Measurements from ENCODE around the gene USH2A.

The USH2A gene

DNA sequence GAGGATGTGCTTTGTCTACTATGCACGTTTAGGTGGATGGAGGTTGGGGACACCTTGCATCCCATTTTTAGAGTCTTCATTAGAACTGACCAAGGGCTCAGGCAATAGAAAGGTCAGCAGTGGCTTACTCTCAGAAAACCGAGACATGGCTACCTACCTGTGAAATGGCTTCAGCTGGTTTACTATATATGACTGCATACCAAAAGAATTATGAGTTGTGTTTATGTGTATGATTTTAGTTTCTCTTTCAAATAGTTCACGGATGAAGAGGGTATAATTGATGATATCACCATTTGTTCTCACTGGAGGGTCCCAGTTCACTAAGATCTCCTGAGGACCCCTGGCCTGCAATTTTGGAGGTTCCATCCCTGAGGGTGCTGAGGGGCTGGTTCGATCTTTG lies 749.3 kb downstream of the USH2A start:
- no peak overlapping the region for H3K4me3 Mint-ChIP-seq
- H3K36me3 Mint-ChIP-seq (ENCODE audit: low read depth), result no peaks in the 10 kb centered on the region
- H3K4me1 Mint-ChIP-seq (ENCODE audit: low read depth), result no peaks in the 10 kb centered on the region
- no peaks in the 10 kb centered on the region for H3K9me3 Mint-ChIP-seq
- no peak overlapping the region for H3K27ac Mint-ChIP-seq
- H3K27me3 Mint-ChIP-seq (ENCODE audit: low read depth), result no peaks in the 10 kb centered on the region

DNA sequence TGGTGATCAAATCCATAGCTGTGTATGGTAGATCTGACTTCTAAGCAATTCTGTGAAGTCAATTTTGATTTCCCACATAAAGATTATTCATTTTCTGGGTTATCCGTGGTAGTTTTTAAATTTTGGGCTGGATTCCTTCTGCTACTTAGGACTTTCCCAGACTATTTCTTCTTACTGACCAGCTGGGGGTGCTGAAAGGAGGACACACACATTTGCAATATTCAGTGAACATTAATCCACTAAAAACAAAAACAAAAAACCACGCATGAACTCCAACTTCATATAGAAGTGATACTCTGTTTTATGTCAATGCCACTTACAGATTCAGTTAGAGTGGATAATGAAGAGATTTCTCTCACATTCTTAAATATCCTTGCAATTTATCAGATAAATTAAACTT lies 750.8 kb downstream of the USH2A start:
- Mint-ChIP-seq H3K4me3 (no peak overlapping the region), H3K36me3 (ENCODE audit: low read depth) (no peaks in the 10 kb centered on the region), H3K9me3 (no peaks in the 10 kb centered on the region), H3K27ac (no peak overlapping the region), H3K27me3 (ENCODE audit: low read depth) (no peaks in the 10 kb centered on the region), H3K4me1 (ENCODE audit: low read depth) (no peaks in the 10 kb centered on the region)

DNA sequence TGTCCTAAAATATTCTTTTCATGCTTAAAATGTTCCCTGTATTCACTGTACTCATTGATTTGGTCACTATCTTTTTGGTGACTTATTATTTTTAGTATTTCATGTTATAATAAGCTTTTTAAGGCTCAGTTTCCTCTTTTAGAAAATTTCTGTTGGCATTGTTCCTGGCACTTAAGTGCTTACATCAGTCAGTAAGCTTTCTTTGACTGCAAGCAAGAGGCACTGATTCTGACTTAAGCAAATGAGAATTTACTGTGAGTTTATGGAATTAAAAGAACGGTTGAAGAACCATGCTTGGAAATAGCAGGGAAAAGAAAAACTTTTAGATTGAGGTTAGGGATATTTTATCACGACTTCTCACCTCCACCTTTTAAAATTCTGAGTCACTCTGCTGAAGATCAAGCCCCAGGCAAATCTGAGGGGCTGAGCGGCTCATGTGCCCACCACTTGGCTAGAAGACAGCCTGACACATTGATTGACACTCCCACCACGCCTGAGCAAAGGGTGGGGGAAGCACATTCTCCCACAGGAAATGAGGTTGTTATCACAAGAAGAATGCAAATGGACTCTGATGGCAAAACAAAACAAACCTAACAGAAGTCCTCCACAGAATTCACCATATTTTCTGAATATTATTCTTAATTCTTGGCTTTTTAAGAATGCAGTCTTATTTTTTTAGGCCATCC lies 753.3 kb downstream of the USH2A start:
- Mint-ChIP-seq H3K27me3 (ENCODE audit: low read depth) (no peaks in the 10 kb centered on the region), H3K27ac (no peak overlapping the region), H3K4me1 (ENCODE audit: low read depth) (no peaks in the 10 kb centered on the region), H3K36me3 (ENCODE audit: low read depth) (no peaks in the 10 kb centered on the region), H3K9me3 (no peaks in the 10 kb centered on the region), H3K4me3 (no peak overlapping the region)

DNA sequence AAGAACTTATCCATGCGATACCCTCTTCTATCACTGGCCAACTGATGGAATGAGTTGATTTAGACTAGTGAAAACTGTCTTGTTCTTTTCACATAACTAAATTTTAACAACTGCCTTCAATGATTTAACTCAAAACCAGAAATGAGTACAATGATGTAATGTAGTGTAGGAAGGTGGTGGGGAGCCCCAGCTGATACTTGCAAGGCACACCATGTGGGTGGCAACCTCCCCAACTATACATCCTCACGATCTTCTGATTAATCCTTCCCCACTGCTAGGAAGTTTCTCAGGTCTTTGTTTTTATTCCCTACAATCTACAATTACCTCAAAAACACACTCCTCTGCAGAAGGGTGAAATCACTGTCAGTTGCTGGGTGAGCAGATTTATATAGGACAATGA lies 755.5 kb downstream of the USH2A start:
- Mint-ChIP-seq H3K27ac (no peak overlapping the region), H3K27me3 (ENCODE audit: low read depth) (no peaks in the 10 kb centered on the region), H3K9me3 (no peaks in the 10 kb centered on the region), H3K4me3 (no peak overlapping the region), H3K4me1 (ENCODE audit: low read depth) (no peaks in the 10 kb centered on the region), H3K36me3 (ENCODE audit: low read depth) (no peaks in the 10 kb centered on the region)

DNA sequence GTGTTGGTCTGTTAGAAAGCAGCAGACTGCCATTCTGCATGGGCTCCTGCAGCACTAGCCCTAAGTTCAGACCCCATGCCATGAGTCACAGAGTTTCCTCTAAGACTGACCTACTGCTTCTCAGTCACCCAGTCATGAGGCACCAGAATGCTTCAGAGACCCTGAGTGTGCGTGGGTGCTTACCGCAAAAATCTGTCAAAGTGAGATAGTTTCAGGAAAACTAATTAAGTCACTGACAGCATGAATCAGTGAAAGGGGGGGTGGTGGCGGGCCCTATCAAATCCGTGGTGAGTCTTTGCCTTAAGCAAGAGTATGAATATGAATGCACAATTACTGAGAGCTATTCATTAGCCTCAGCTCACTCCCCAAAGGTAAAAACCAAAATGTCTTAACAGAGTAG lies 758.0 kb downstream of the USH2A start:
- Mint-ChIP-seq H3K27ac (no peak overlapping the region), H3K27me3 (ENCODE audit: low read depth) (no peaks in the 10 kb centered on the region), H3K9me3 (no peaks in the 10 kb centered on the region), H3K4me1 (ENCODE audit: low read depth) (no peaks in the 10 kb centered on the region), H3K4me3 (no peak overlapping the region), H3K36me3 (ENCODE audit: low read depth) (no peaks in the 10 kb centered on the region)

DNA sequence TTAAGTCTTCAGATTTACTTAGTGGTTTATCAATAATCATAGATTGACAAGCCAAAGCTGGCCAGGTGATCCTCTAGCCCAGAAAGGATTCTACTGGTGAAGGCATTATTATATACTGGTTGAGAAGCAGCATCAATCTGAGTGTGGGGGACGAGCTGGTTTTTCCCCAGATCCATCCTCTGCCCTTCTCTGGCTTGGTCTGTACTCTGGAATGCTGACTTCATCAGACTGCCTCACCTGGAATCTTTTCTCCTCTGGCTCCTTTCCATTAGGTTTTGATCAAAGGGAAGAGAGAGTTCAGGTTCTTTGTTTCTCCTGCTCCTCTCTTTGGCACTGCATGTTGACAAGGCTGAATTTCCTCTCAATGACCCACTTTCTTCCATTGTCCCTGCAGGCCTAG lies 762.2 kb downstream of the USH2A start:
- no peak overlapping the region for H3K4me3 Mint-ChIP-seq
- H3K9me3 Mint-ChIP-seq, result no peaks in the 10 kb centered on the region
- no peaks in the 10 kb centered on the region for H3K27me3 Mint-ChIP-seq (ENCODE audit: low read depth)
- H3K36me3 Mint-ChIP-seq (ENCODE audit: low read depth), result no peaks in the 10 kb centered on the region
- H3K4me1 Mint-ChIP-seq (ENCODE audit: low read depth), result no peaks in the 10 kb centered on the region
- H3K27ac Mint-ChIP-seq, result no peak overlapping the region

DNA sequence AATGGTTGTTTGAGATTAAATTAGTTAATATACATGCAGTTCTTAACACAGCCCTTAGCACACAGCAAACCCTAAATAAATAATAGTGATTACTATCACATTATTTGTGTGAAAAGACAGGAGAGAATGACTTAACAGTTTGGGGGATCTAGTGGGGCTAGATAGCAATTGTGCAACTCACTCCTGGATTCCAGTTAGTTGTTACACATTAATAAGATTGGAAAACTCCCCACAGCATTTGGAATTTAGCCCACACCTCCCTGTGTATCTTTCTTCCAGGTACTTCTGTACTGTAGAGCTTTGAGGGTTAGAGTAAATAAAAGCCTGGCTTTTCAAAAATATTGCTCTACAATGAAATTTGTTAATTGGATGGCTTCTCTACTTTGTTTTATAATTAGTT lies 763.0 kb downstream of the USH2A start:
- no peaks in the 10 kb centered on the region for H3K4me1 Mint-ChIP-seq (ENCODE audit: low read depth)
- H3K36me3 Mint-ChIP-seq (ENCODE audit: low read depth), result no peaks in the 10 kb centered on the region
- no peak overlapping the region for H3K27ac Mint-ChIP-seq
- H3K4me3 Mint-ChIP-seq, result no peak overlapping the region
- no peaks in the 10 kb centered on the region for H3K9me3 Mint-ChIP-seq
- no peaks in the 10 kb centered on the region for H3K27me3 Mint-ChIP-seq (ENCODE audit: low read depth)

DNA sequence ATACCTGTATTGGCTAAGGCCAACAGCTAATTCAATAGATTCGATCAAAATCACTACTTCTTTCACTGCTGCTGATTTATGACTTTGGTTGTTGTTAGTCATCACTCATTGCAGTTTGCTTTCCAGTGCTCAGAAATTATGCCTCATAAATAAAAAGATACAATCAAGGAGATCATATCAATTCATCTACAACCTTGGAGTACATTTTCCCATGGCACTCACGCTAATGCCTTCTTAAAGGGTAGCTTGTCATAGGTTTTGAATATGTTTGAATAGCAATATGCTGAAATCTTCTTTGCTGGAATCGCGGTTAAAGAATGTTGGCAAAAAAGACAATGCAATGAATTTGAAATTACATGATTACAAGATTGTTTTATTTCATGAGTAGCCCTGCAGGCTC lies 766.2 kb downstream of the USH2A start:
- Mint-ChIP-seq H3K4me3 (no peak overlapping the region), H3K27me3 (ENCODE audit: low read depth) (no peaks in the 10 kb centered on the region), H3K27ac (no peak overlapping the region), H3K4me1 (ENCODE audit: low read depth) (no peaks in the 10 kb centered on the region), H3K9me3 (no peaks in the 10 kb centered on the region), H3K36me3 (ENCODE audit: low read depth) (no peaks in the 10 kb centered on the region)

DNA sequence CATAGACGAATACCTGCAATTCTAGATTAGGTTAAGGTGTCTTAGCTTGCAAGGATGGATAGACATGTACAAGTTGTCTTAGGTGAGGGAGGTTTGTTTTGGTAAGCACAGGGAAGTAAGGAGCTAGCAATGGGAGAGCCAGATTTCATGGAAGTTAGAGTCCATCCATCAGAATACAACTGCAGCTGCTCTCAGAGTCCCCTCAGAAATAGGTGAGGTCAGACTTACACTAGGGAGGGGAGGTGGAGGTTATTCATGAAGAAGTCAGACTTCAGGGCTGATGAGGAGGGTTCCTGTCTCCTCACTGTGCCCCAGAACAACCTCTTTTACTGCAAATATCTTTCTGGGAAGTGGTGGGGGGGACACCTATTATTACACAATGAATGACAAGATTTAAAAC lies 770.9 kb downstream of the USH2A start:
- Mint-ChIP-seq H3K27me3 (ENCODE audit: low read depth) (no peaks in the 10 kb centered on the region), H3K9me3 (no peaks in the 10 kb centered on the region), H3K4me1 (ENCODE audit: low read depth) (no peaks in the 10 kb centered on the region), H3K4me3 (no peak overlapping the region), H3K27ac (no peak overlapping the region), H3K36me3 (ENCODE audit: low read depth) (no peaks in the 10 kb centered on the region)

DNA sequence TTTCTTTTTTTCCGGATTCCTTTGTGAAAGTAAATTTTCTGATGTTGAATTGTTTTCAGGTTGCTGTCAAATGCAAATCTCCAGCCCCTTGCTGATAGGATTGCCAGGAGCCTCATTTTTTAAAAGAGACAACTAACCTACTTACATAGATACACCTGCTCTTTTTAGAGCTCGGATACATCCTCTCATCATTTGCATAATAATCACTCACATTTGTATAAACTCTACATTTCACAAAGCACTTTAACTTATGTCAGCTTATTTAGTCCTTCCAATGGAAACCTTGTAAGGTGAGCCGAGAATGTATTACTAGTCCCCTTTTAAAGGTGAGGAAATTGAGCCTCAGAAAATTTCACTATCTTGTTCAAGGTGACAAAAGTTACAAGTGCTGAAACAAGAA lies 771.4 kb downstream of the USH2A start:
- Mint-ChIP-seq H3K36me3 (ENCODE audit: low read depth) (no peaks in the 10 kb centered on the region), H3K27ac (no peak overlapping the region), H3K9me3 (no peaks in the 10 kb centered on the region), H3K27me3 (ENCODE audit: low read depth) (no peaks in the 10 kb centered on the region), H3K4me3 (no peak overlapping the region), H3K4me1 (ENCODE audit: low read depth) (no peaks in the 10 kb centered on the region)

DNA sequence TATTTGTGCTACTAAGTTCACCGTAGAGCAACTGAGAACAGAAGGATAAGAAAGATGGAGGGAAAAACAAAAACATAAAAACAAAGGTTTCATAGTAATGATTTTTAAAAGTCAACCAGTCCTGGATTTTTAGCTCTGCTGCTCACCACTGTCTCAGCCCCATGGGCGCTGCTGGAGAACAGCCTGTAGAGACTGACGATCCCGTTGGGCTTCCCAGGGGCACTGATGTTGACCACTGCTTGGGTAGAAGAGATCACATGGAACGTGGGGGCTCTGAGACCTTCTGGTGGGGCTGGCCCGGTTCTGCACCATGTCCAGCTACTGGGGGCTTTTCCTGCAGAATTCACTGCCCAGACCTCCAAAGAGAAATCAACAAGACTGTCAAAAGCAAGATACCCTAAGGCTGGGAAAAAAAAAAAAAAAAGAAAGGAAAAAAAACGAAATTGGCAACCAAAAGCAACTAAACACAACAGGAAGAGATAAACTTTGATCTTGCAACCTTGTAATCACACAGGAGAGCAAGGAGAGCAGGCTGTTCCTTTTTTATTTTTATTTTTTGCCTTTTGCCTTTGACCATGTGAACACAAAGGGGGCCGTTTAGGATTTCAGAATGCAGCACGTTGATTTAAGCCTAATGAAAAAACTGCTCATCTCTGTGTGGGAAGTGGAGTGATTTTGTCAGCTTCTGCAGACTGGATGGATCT lies 772.6 kb downstream of the USH2A start:
- H3K4me1 Mint-ChIP-seq (ENCODE audit: low read depth), result no peaks in the 10 kb centered on the region
- no peaks in the 10 kb centered on the region for H3K36me3 Mint-ChIP-seq (ENCODE audit: low read depth)
- no peak overlapping the region for H3K27ac Mint-ChIP-seq
- no peak overlapping the region for H3K4me3 Mint-ChIP-seq
- H3K27me3 Mint-ChIP-seq (ENCODE audit: low read depth), result no peaks in the 10 kb centered on the region
- no peaks in the 10 kb centered on the region for H3K9me3 Mint-ChIP-seq

DNA sequence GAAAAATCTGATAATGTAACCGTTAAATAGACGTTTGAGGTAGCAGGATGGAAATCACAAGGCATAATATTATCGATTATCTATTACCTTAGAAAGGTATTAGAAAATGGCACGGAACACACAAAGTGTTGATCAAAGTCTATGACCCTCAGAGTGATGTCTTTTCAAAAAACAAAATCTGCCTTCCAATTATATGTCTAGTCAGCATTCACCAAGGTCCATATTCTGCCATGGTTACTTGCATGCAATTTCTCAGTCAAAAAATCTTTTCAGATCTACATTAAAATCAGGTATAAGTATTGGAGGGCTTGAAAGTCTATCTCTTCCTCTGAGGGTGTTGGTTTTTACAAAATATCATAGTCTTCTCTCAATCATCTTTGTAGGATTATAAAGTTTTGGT lies 774.3 kb downstream of the USH2A start:
- no peak overlapping the region for H3K4me3 Mint-ChIP-seq
- no peaks in the 10 kb centered on the region for H3K4me1 Mint-ChIP-seq (ENCODE audit: low read depth)
- H3K27ac Mint-ChIP-seq, result no peak overlapping the region
- H3K36me3 Mint-ChIP-seq (ENCODE audit: low read depth), result no peaks in the 10 kb centered on the region
- H3K9me3 Mint-ChIP-seq, result no peaks in the 10 kb centered on the region
- H3K27me3 Mint-ChIP-seq (ENCODE audit: low read depth), result no peaks in the 10 kb centered on the region

DNA sequence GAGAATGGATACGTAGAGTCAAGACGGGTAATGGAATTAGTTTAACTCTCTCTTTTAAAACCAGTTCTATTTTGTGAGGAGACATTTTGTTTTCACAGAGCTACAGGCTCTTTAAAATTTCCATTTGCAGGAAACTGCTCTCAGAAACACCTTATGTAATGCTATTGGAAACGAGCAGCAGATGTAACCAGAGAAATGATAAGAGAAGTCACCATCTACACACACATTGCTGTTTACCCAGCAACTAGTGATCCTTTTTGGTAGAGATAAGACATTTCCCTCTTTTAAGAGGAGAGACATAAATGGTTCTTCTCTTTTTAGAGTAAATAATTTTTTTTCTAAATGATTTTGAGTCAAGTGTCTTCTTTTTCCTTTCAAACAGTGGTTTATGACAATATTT lies 775.5 kb downstream of the USH2A start:
- no peak overlapping the region for H3K4me3 Mint-ChIP-seq
- H3K36me3 Mint-ChIP-seq (ENCODE audit: low read depth), result no peaks in the 10 kb centered on the region
- H3K27ac Mint-ChIP-seq, result no peak overlapping the region
- no peaks in the 10 kb centered on the region for H3K27me3 Mint-ChIP-seq (ENCODE audit: low read depth)
- no peaks in the 10 kb centered on the region for H3K9me3 Mint-ChIP-seq
- H3K4me1 Mint-ChIP-seq (ENCODE audit: low read depth), result no peaks in the 10 kb centered on the region

DNA sequence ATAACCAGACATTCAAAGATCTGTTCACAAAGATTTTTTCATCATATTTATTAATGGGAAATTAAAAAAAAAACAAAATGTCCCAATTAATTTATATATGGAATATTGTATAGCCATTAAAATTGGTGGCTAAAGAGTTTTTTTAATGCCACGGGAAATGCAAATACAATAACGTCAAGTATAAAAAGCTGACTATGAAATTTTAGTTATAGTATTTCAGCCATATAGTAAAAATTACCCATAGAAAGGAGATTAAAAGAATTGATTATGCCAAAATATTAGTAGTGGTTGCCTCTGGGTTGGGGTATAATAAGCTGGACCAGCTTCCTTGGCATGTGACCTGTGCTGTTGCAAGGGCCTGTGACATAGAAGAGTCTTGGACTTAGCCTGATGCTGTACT lies 777.4 kb downstream of the USH2A start:
- H3K27me3 Mint-ChIP-seq (ENCODE audit: low read depth), result no peaks in the 10 kb centered on the region
- no peak overlapping the region for H3K4me3 Mint-ChIP-seq
- H3K4me1 Mint-ChIP-seq (ENCODE audit: low read depth), result no peaks in the 10 kb centered on the region
- no peaks in the 10 kb centered on the region for H3K9me3 Mint-ChIP-seq
- H3K27ac Mint-ChIP-seq, result no peak overlapping the region
- no peaks in the 10 kb centered on the region for H3K36me3 Mint-ChIP-seq (ENCODE audit: low read depth)

DNA sequence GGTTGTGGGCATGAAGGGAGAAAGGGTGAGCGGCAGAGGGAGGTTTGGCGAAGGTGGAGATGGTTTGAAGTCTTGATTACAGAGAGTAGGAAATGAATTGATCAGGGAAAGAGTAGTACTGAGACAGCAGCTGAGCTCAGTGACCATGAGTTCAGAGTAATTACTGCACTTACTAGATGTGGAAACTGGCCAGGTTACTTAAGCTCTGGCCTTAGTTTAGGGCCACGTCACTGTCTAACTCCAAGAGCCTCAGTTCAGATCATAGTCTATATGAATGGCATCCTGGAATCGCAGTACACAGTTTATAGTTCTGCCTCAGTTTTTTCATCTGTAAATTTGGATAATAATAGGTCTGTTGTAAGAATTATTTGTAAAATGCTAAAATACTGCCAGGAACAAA lies 778.1 kb downstream of the USH2A start:
- Mint-ChIP-seq H3K27me3 (ENCODE audit: low read depth) (no peaks in the 10 kb centered on the region), H3K27ac (no peak overlapping the region), H3K9me3 (no peaks in the 10 kb centered on the region), H3K36me3 (ENCODE audit: low read depth) (no peaks in the 10 kb centered on the region), H3K4me3 (no peak overlapping the region), H3K4me1 (ENCODE audit: low read depth) (no peaks in the 10 kb centered on the region)

Measured in T-helper 1 cell treated with Interleukin-12 subunit alpha and Interleukin-12 subunit beta and Interleukin-4 antibody, amounts not matched to agents 30 μg/mL and 1 μg/mL, for 36 hours (primary cell).